MCF 10A (cell line): Measurements from ENCODE around the gene DMC1. TPM values are rescaled to one million over a fixed set of nuclear protein-coding genes. Genes with fewer than 3 reads are reported as not detected.

Experiments
- BruUV-seq: library from RNA; stranded (reverse); fragments of 400-500 nt; replicated peaks from 2 replicates; lab custom pipeline; 2021; lab: Mats Ljungman, UMichigan
- CTCF ChIA-PET: fragments of 300-600 bp; sonication (Branson Sonifier 250); formaldehyde crosslinking; extraction: SDS; loops from one replicate; lab custom pipeline; 2021; ENCODE audit warnings: antibody characterized with exemption, inconsistent platforms; lab: Yijun Ruan, JAX
- POLR2A ChIA-PET: fragments of 300-600, 350-650 bp; sonication (Branson Sonifier 250); formaldehyde crosslinking; extraction: SDS; loops from one replicate; lab custom pipeline; 2020; ENCODE audit warnings: antibody characterized with exemption, inconsistent platforms; lab: Yijun Ruan, JAX
- DNase-seq: peaks from one replicate; pipeline ENCODE4 v3.0.0-alpha.2; 2018; ENCODE audit not compliant: unreplicated experiment
- H3K27ac Mint-ChIP-seq: one replicate; pipeline ENCODE4 v1.8.0; 2022; ENCODE audit warnings: mild to moderate bottlenecking, low read depth, mixed read lengths; ENCODE audit not compliant: unreplicated experiment
- H3K27me3 Mint-ChIP-seq: one replicate; pipeline ENCODE4 v1.8.0; 2022; ENCODE audit warnings: mixed read lengths; ENCODE audit not compliant: insufficient read depth, unreplicated experiment
- H3K36me3 Mint-ChIP-seq: one replicate; pipeline ENCODE4 v1.8.0; 2022; ENCODE audit warnings: mild to moderate bottlenecking, moderate library complexity, mixed read lengths; ENCODE audit not compliant: insufficient read depth, unreplicated experiment
- H3K4me1 Mint-ChIP-seq: one replicate; pipeline ENCODE4 v1.8.0; 2022; ENCODE audit warnings: mixed read lengths; ENCODE audit not compliant: insufficient read depth, unreplicated experiment
- H3K4me3 Mint-ChIP-seq: one replicate; pipeline ENCODE4 v1.8.0; 2022; ENCODE audit warnings: mild to moderate bottlenecking, moderate library complexity, mixed read lengths; ENCODE audit not compliant: unreplicated experiment
- H3K9me3 Mint-ChIP-seq: one replicate; pipeline ENCODE4 v1.8.0; 2022; ENCODE audit warnings: mixed read lengths; ENCODE audit not compliant: unreplicated experiment
- CTCF ChIP-seq: fragments of 200-600 bp; IDR thresholded peaks from one replicate; pipeline ENCODE4 v1.8.0; 2022; ENCODE audit warnings: antibody characterized with exemption, mild to moderate bottlenecking; ENCODE audit not compliant: unreplicated experiment
- intact Hi-C: fragments of 100-400 bp; cut with micrococcal nuclease; formaldehyde crosslinking; loops from 2 replicates; pipeline ENCODE4 v1.14.1; 2022
- total RNA-seq: library from RNA; stranded (reverse); gene quantifications from 2 replicates; pipeline ENCODE4 v1.2.3, GENCODE V29; 2022

The DMC1 gene
- total RNA-seq, 1 experiment from 2014 or later: 0.56 TPM

- DNase-seq: no peak
- TF ChIP-seq CTCF: no peak
- Mint-ChIP-seq H3K36me3 (no peaks in the 10 kb centered on the region), H3K4me1 (peaks cover 5% of the 10 kb centered on the region), H3K4me3 (no peak overlapping the region), H3K27me3 (peaks cover 17% of the 10 kb centered on the region), H3K27ac (no peak overlapping the region), H3K9me3 (no peaks in the 10 kb centered on the region)
- intact Hi-C loops: no loop called here
- ChIA-PET CTCF (interaction anchor here (0.6 kb wide), 1 partner anchor 164 kb away, joined by 3 read pairs; no protein-coding TSS in a partner anchor), POLR2A (interaction anchor here (0.6 to 1.3 kb wide), 4 partner anchors 12 to 178 kb away, joined by 3 to 4 read pairs (median 4); no protein-coding TSS in a partner anchor)
- BruUV-seq: no TSS peak
These were observed 51.4 kb downstream of the DMC1 start for GRCh38 chr22:38518620-38519019.

- CTCF ChIA-PET: no interaction called here
These were observed 56.9 kb downstream of the DMC1 start for GRCh38 chr22:38513063-38513462.

GRCh38 chr22:38510416-38510970 is 59.5 kb downstream of the DMC1 start:
- Mint-ChIP-seq H3K36me3 (peaks cover 6% of the 10 kb centered on the region), H3K4me3 (no peak overlapping the region), H3K27ac (no peak overlapping the region), H3K27me3 (no peaks in the 10 kb centered on the region), H3K4me1 (peaks cover 5% of the 10 kb centered on the region), H3K9me3 (no peaks in the 10 kb centered on the region)
- intact Hi-C loops: no loop called here
- TF ChIP-seq CTCF: no peak
- ChIA-PET CTCF (interaction anchor here (0.8 kb wide), 1 partner anchor 44 kb away, joined by 4 read pairs; no protein-coding TSS in a partner anchor), POLR2A (interaction anchor here (0.6 to 1.0 kb wide), 2 partner anchors 12 to 344 kb away, joined by 3 read pairs; no protein-coding TSS in a partner anchor)
- DNase-seq: no peak
- BruUV-seq: no TSS peak

More at GRCh38 chr22:38513063-38513462, 56.9 kb downstream of the DMC1 start:
- Mint-ChIP-seq H3K36me3 (no peaks in the 10 kb centered on the region), H3K4me3 (no peak overlapping the region), H3K4me1 (no peaks in the 10 kb centered on the region), H3K27me3 (no peaks in the 10 kb centered on the region), H3K27ac (no peak overlapping the region), H3K9me3 (no peaks in the 10 kb centered on the region)
- POLR2A ChIA-PET: no interaction called here
- no TSS peak for BruUV-seq
- intact Hi-C loops: no loop called here
- no peak for TF ChIP-seq CTCF
- no peak for DNase-seq

- CTCF ChIA-PET: no interaction called here
These were observed 63.6 kb downstream of the DMC1 start, which contains the start of gene DDX17 for GRCh38 chr22:38506118-38506962. DDX17 (minus strand) TSS chr22:38506311.

More at GRCh38 chr22:38506118-38506962, 63.6 kb downstream of the DMC1 start, which contains the start of gene DDX17:
- intact Hi-C loops: loop anchor here (10.0 kb wide), 1 partner anchor 148 kb away; the partner anchor contains the start of genes CBY1 and FAM227A
- H3K27ac Mint-ChIP-seq: peak within 1 kb of the TSS; percentile 99
- POLR2A ChIA-PET: interaction anchor here (0.7 to 0.9 kb wide), 3 partner anchors 13 to 108 kb away, joined by 3 to 4 read pairs (median 3); no protein-coding TSS in a partner anchor
- no peaks in the 10 kb centered on the region for H3K27me3 Mint-ChIP-seq
- no peaks in the 10 kb centered on the region for H3K9me3 Mint-ChIP-seq
- no TSS peak for BruUV-seq
- no peak for TF ChIP-seq CTCF
- H3K36me3 Mint-ChIP-seq: peaks cover 43% of the 10 kb centered on the region
- DNase-seq: peak; percentile 93
- peaks cover 24% of the 10 kb centered on the region for H3K4me1 Mint-ChIP-seq
- peak within 1 kb of the TSS; percentile 81 for H3K4me3 Mint-ChIP-seq
